CD4-positive, alpha-beta T cell treated with Interleukin-12 subunit alpha and Interleukin-12 subunit beta, for 1 hour (primary cell): ENCODE measurements around the gene CRYZL1.
A peak's percentile ranks its signal among the peaks of the same experiment; 100 is the strongest.
"Not testable (repeated sequence)": the region's sequence is repeated elsewhere in the genome, so short reads cannot be mapped to it uniquely, and the experiment has no call there.

Experiments
- DNase-seq: peaks from one replicate; pipeline ENCODE4 v3.0.0-alpha.2; 2020

Gene CRYZL1

GRCh38 chr21:33622253-33622652 lies 19.3 kb downstream of the CRYZL1 start:
- no peak for DNase-seq

- DNase-seq: no peak
Measured at GRCh38 chr21:33619726-33620125, 21.8 kb downstream of the CRYZL1 start.

- no peak for DNase-seq
Measured at GRCh38 chr21:33618407-33618806, 23.1 kb downstream of the CRYZL1 start.

- not testable (repeated sequence) for DNase-seq
Measured at GRCh38 chr21:33617565-33617964, 24.0 kb downstream of the CRYZL1 start.

- DNase-seq: no peak
Measured at GRCh38 chr21:33611006-33611744, 30.4 kb downstream of the CRYZL1 start.

- no peak for DNase-seq
Measured at GRCh38 chr21:33608559-33608958, 33.0 kb downstream of the CRYZL1 start.

- no peak for DNase-seq
Measured at GRCh38 chr21:33598051-33598450, 43.5 kb downstream of the CRYZL1 start.

GRCh38 chr21:33588485-33589335 lies 52.8 kb downstream of the CRYZL1 start, which contains the start of gene DONSON:
TSS of gene DONSON (minus strand) at chr21:33588684. CDS start at chr21:33588641, 43 bp downstream.
- peak; percentile 90 for DNase-seq

GRCh38 chr21:33587792-33588484 lies 53.6 kb downstream of the CRYZL1 start:
- DNase-seq: peak; percentile 4

- DNase-seq: no peak
Measured at GRCh38 chr21:33586927-33587326, 54.6 kb downstream of the CRYZL1 start.

GRCh38 chr21:33584455-33584854 lies 57.1 kb downstream of the CRYZL1 start:
- no peak for DNase-seq

GRCh38 chr21:33578959-33579542 lies 62.5 kb downstream of the CRYZL1 start:
- DNase-seq: no peak

GRCh38 chr21:33578214-33578613 lies 63.3 kb downstream of the CRYZL1 start:
- no peak for DNase-seq

- DNase-seq: not testable (repeated sequence)
Measured at GRCh38 chr21:33576741-33577141, 64.8 kb downstream of the CRYZL1 start.

GRCh38 chr21:33572350-33572749 lies 69.2 kb downstream of the CRYZL1 start:
- no peak for DNase-seq

- DNase-seq: no peak
Measured at GRCh38 chr21:33569991-33570390, 71.5 kb downstream of the CRYZL1 start.

GRCh38 chr21:33568448-33568847 lies 73.1 kb downstream of the CRYZL1 start:
- no peak for DNase-seq

- DNase-seq: no peak
Measured at GRCh38 chr21:33567914-33568313, 73.6 kb downstream of the CRYZL1 start.

- no peak for DNase-seq
Measured at GRCh38 chr21:33566514-33566913, 75.0 kb downstream of the CRYZL1 start.

GRCh38 chr21:33562389-33562788 lies 79.2 kb downstream of the CRYZL1 start:
- no peak for DNase-seq

GRCh38 chr21:33561373-33561772 lies 80.2 kb downstream of the CRYZL1 start:
- no peak for DNase-seq

- DNase-seq: no peak
Measured at GRCh38 chr21:33560965-33561364, 80.6 kb downstream of the CRYZL1 start.

GRCh38 chr21:33559813-33560212 lies 81.7 kb downstream of the CRYZL1 start:
- DNase-seq: no peak
